ENCODE results near the gene FBXL17. TPM values are rescaled to one million over a fixed set of nuclear protein-coding genes. Genes with fewer than 3 reads are reported as not detected.

The FBXL17 gene
- total RNA-seq (2014; rRNA removed) (8.8 and 10.6 TPM in 2 replicates), Bru-seq, nascent RNA (percentile 75 among the genes with signal in this experiment), BruChase-seq, experiment 1, labeled RNA remaining after a 6-hour chase (percentile 65 among the genes with signal in this experiment), BruChase-seq, experiment 2, labeled RNA remaining after a 2-hour chase (percentile 82 among the genes with signal in this experiment)
- long read RNA-seq, full-length matches to known transcripts: 14 of 35 reads
- long read RNA-seq, partial matches to known transcripts: 3 of 35 reads
- long read RNA-seq, other reads (novel, unspliced or antisense): 18 of 35 reads

DNA sequence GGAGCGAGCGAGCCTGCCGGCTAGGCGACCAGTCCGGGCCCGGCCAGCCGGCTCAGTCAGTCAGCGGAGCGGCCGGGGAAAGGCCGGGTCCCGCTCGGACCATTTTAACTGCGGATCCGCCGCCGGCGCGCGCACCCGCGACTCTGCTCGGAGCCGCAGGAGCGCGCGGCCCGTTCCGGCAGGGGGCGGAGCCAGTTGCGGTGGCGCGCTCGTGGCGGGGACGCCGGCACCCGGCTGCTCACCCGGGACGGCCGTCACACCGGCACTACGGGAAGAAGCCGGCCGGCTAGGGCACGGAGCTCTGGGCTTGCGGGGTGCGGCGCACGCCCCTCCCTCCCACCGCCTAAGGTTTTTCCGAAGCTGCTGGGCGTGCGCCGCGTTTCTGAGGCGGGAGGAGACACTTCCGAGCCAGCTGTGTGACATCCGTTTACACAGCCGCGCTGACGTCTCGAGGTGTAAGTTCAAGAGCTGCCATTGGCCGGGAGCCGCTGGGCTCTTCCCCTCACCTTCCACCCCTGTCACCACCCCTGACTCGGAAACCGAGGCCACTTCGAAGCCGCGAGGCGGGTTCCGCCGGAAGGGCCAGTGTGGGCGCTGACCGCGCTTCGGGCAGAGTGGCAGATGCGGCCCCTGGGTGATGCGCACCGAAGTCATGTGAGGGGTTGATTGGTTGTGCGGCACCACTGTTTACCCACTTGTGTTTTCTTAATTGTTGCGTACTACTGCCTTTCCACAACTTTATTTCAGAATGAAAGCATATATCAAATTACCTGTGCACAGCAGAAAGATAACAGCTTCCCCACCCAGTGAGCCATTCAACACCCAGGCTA is at the start of gene FBXL17:
FBXL17 (minus strand) TSS at position 145 of the 830 bp plus-strand sequence.
- Histone ChIP-seq H3F3A (ENCODE audit: low read length, unreplicated experiment) (no peaks in the 10 kb centered on the region), H3K4me3 (ENCODE audit: low read length) (peak within 1 kb of the TSS; percentile 81), H3K4me2 (ENCODE audit: low read length) (peak within 1 kb of the TSS; percentile 83), H3K9ac (ENCODE audit: low read length) (peak within 1 kb of the TSS; percentile 90), H3K4me1 (ENCODE audit: insufficient read depth, low read length) (peaks cover 44% of the 10 kb centered on the region), H3K79me2 (ENCODE audit: low read length) (peaks cover 35% of the 10 kb centered on the region), H3K36me3 (ENCODE audit: low read depth, low read length) (no peaks in the 10 kb centered on the region), H3K27ac (ENCODE audit: low read length) (peak within 1 kb of the TSS; percentile 86), H3K27me3 (ENCODE audit: low read length) (no peaks in the 10 kb centered on the region), H4K20me1 (ENCODE audit: low read length) (no peaks in the 10 kb centered on the region), H2AFZ (ENCODE audit: low read length) (peak within 1 kb of the TSS; percentile 74), H3K9me3 (ENCODE audit: low read length) (no peaks in the 10 kb centered on the region), H3K9me2 (replicated peaks; ENCODE audit: low read length) (no peaks in the 10 kb centered on the region)
- DNase-seq (peak; percentile 95), ATAC-seq (peak; percentile 71)
- TF ChIP-seq EZH2 (IDR thresholded peaks at IDR 0.05; ENCODE audit: low read length, unreplicated experiment) (no peak), EZH2phosphoT487 (IDR thresholded peaks at IDR 0.05; ENCODE audit: borderline replicate concordance, low read length) (no peak)
- TF ChIP-seq, protein P1, sequence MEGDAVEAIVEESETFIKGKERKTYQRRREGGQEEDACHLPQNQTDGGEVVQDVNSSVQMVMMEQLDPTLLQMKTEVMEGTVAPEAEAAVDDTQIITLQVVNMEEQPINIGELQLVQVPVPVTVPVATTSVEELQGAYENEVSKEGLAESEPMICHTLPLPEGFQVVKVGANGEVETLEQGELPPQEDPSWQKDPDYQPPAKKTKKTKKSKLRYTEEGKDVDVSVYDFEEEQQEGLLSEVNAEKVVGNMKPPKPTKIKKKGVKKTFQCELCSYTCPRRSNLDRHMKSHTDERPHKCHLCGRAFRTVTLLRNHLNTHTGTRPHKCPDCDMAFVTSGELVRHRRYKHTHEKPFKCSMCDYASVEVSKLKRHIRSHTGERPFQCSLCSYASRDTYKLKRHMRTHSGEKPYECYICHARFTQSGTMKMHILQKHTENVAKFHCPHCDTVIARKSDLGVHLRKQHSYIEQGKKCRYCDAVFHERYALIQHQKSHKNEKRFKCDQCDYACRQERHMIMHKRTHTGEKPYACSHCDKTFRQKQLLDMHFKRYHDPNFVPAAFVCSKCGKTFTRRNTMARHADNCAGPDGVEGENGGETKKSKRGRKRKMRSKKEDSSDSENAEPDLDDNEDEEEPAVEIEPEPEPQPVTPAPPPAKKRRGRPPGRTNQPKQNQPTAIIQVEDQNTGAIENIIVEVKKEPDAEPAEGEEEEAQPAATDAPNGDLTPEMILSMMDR (conservative IDR thresholded peaks at IDR 0.05; ENCODE audit: low read depth, low read length): no peak
- ChIA-PET CTCF (interaction anchor here (0.7 kb wide), 1 partner anchor 425 kb away, joined by 10 read pairs; no protein-coding TSS in a partner anchor), POLR2A (ENCODE audit: unreplicated experiment) (interaction anchor here (0.6 to 0.8 kb wide), 5 partner anchors 11 to 275 kb away, joined by 3 to 12 read pairs (median 5); no protein-coding TSS in a partner anchor)
- no TSS peak for BruUV-seq (replicated peaks)
- intact Hi-C loops (cut with micrococcal nuclease): loop anchor here (1.0 to 10.0 kb wide), 2 partner anchors 33 to 1033 kb away; no protein-coding TSS in a partner anchor

GRCh38 chr5:108430931-108431608 is 49.2 kb upstream of the FBXL17 start:
- peak; percentile 45; the same call in 1 of the 2 replicates for ATAC-seq
- H3K4me2 ChIP-seq (ENCODE audit: low read length): peak overlapping the region; percentile 14
- TF ChIP-seq EZH2 (IDR thresholded peaks at IDR 0.05; ENCODE audit: low read length, unreplicated experiment): no peak
- no peak for TF ChIP-seq EZH2phosphoT487 (IDR thresholded peaks at IDR 0.05; ENCODE audit: borderline replicate concordance, low read length)
- TF ChIP-seq, protein P1 (conservative IDR thresholded peaks at IDR 0.05; ENCODE audit: low read depth, low read length): no peak
- H3F3A ChIP-seq (ENCODE audit: low read length, unreplicated experiment): no peaks in the 10 kb centered on the region
- H3K27ac ChIP-seq (ENCODE audit: low read length): no peak overlapping the region
- ChIA-PET CTCF (no interaction called here), POLR2A (ENCODE audit: unreplicated experiment) (interaction anchor here (0.6 kb wide), 2 partner anchors 9 to 1428 kb away, joined by 4 to 10 read pairs; no protein-coding TSS in a partner anchor)
- intact Hi-C loops (cut with micrococcal nuclease): no loop called here
- BruUV-seq (replicated peaks): no TSS peak
- no peaks in the 10 kb centered on the region for H3K36me3 ChIP-seq (ENCODE audit: low read depth, low read length)
- peaks cover 16% of the 10 kb centered on the region for H3K4me1 ChIP-seq (ENCODE audit: insufficient read depth, low read length)
- H3K9me2 ChIP-seq (replicated peaks; ENCODE audit: low read length): no peaks in the 10 kb centered on the region
- DNase-seq: peak; percentile 22
- H3K9ac ChIP-seq (ENCODE audit: low read length): no peak overlapping the region
- no peaks in the 10 kb centered on the region for H3K9me3 ChIP-seq (ENCODE audit: low read length)
- H3K27me3 ChIP-seq (ENCODE audit: low read length): no peaks in the 10 kb centered on the region
- H3K79me2 ChIP-seq (ENCODE audit: low read length): no peaks in the 10 kb centered on the region
- H3K4me3 ChIP-seq (ENCODE audit: low read length): no peak overlapping the region
- peak overlapping the region; percentile 54 for H2AFZ ChIP-seq (ENCODE audit: low read length)
- H4K20me1 ChIP-seq (ENCODE audit: low read length): no peaks in the 10 kb centered on the region
